NK-92 (cell line): ENCODE data around the gene KCNT1.

Experiments
- DNase-seq: peaks from one replicate; lab custom pipeline; 2025; ENCODE audit not compliant: unreplicated experiment; lab: John Stamatoyannopoulos, UW

KCNT1 gene

DNA sequence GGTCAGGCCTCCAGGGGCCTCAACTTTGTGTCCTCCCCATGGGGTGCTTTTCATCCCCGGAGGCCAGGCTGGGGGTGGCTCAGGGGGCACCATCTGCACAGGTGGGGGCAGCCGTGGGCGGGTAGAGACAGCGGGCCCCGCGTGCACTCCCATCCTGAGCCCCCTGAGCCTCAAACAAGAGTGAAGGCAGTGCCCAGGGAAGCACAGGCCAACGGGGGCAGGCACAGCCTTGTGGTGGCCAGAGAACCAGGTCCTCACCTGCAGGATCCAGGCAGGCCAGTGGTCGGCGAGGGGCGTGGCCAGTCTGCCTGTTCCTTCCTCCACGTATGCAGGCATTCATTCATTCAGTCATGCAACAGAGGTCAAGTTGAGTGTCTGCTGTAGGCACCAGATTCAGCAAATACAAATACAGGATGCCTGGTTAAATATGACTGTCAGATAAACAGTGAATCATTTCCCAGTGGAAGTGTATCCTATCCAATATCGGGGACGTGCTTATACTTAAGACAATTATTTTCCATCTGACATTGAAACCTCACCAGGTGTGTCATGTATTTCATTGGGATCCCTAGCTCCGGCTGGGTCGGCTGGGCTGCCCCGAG, 22.3 kb downstream of the KCNT1 start:
- DNase-seq, result no peak

DNA sequence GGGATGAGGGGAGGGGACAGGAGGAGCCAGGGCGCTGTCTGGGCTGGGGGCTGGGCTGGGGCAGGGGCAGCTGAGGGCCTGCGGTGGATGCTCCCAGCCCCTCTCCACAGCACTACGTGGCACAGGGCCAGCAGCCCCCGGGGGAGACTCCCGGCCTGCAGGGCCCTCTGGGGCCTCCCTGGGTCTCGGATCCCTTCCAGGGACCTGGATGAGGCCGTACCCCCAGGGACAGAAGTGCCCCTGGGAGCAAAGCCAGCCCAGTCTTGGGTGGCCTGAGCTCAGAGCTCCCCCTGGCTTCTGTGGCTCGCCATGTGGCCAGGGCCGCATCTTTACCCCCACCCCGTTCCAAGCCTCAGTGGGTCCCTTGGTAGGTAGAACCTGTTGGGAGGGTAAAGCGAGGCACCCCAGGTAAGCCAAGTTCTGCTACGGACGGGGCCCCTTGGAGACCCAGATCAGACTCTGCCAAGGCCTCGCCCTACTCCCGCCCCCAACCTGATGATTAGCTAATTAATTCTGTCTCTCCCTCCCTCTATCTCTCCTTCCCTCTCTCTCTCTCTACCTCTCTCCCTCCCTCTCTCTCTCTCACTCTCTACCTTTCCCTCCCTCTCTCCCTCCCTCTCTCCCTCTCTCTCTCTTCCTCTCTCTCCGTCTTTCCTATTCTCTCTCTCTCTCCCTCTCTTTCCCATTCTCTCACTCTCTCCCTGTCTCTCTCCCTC, 24.3 kb downstream of the KCNT1 start:
- no peak for DNase-seq

DNA sequence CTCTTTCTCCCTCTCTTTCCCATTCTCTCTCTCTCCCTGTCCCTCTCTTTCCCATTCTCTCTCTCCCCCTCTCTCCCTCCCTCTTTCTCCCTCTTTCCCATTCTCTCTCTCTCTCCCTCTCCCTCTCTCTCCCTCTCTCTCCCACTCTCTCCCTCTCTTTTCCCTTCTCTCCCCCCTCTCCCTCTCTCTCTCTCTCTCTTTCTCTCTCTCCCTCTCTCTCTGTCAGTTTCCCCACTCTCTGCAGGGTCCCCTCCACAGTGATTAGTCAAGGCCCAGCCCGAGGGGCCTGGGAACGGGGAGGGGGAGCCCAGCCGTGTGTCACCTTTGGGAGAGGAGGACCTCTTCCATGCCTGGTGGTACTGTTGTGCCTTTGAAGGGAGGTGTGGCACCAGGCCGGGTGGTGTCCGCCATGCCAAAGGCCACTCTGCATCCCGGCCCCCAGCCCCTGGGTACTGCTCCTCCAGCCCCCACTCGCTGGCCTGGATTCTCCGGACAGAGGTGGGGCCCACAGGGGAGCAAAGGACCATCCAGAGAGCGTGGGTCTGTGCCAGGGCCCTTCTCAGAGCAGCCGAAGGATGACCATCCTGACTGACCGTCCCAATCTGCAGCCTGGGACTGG, 25.4 kb downstream of the KCNT1 start:
- DNase-seq, result no peak

DNA sequence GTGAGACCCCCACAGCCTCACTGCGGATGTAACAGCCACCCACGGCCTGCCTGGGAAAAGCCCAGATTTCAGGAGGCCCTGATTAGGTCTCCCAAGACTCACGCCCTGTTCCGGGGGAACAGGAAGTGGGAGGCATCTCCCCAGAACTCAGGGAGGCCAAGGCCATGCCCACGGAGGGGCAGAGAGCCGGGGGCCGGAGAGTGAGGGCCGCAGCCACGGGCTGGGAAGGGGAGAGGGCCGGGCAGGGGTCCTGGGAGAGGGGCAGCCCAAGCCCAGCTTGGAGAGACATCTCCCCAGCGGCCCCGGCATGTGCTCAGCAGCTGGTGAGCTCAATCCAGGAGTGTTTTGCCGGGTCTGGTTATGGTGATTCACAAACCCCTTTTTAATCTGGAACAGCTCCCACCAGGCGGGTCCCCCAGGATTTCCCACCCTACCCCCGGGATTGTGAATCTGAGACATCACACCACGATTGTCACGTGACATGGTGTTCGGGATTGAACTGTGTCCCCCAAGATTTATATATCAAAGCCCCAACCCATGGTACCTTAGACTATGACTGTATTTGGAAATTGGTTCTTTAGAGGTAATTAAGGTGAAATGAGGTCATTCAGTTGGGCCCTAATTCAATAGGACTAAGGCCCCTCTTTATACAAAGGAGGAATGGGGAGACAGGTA, 26.6 kb downstream of the KCNT1 start:
- DNase-seq, result no peak

GRCh38 chr9:135729480-135729879, 27.5 kb downstream of the KCNT1 start:
- no peak for DNase-seq

DNA sequence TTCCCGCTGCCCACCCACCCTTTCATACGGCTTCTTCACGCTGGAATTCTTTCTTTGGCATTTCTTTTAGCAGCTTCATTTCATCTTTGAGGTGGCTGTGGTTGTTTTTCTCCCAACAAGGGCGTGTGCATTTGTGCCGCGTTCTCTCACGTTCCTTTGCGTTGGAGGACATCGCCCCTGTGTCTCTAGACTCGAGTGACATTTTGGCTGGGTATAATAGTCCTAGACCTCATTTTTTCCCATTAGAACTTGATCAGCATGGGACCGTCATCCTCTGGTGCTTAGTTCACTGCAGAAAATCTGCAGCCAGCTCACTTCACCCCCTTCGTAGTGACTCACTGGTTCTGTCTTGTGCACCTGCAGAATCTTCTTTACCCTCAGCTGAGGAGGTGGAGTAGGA, 29.5 kb downstream of the KCNT1 start:
- no peak for DNase-seq

- DNase-seq, result no peak
Observed at GRCh38 chr9:135732569-135733257, 30.7 kb downstream of the KCNT1 start.

DNA sequence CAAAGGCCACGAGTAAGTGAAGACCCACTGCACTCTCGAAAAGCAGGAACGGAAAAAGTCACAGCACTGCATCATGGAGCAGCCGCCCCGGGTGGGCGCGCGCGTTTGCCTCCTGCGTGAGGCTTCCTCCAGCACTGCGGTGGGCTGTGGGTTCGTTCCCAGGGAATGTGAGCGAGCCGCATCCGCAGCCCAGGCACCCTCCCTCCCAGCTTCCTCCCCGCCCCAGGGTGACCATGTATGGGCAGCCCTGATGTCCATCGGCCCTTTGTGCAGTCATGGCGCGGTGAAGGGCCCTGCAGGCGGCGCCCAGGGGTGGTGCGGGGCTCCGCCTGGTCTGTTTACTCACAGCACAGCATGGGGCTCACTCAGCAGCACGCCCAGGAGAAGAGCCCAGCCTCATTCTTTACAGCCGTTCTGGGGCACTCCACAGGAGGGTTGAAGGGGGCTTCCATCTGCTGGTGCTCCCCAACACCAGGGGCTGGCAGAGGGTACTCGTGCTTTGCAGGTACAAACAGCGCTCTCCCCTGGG, 32.7 kb downstream of the KCNT1 start:
- no peak for DNase-seq

GRCh38 chr9:135736272-135736978, 34.4 kb downstream of the KCNT1 start:
- no peak for DNase-seq

DNA sequence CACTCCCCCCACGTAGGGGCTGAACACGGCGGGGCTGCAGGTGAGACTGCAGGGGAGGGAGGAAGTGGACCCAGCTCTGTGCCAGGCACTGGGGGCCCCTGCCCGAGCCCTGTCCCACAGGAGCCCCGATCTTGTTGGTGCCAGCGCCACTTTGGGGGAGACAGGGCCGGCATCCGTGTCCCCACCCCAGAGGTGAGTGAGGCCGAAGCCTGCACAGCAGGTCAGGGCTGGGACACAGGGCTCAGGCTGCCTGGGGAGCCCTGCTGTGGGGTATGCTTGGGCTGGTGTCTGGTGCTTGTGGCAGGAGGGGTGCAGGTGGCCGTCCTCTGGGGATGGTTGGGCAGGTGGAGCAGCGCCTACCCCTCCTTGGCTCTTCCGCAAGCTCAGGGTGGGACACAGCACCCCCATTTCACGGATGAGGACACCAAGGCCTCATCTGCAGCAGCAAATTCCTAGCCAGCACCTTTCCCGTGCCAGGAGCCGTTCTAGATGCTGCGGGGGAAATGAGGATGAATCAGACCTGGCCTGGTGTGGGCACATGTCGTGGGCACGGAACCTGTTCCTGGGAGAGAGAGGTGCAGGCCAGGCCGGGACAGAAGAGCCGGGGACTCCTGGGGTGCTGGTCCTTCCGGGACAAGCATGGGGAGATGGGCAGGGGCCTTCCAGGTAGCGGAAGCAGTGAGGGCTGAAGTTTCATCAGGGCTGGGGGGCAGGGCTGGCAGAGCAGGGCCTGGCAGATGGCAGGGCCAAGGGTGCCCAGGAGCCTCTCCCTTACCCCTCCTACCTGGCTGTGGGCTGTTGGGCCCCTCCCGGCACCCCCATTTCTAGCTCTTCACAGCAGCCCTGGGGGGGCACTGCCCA, 35.2 kb downstream of the KCNT1 start:
- no peak for DNase-seq

- DNase-seq, result no peak
Observed at GRCh38 chr9:135737840-135738521, 36.0 kb downstream of the KCNT1 start.

- no peak for DNase-seq
Observed at GRCh38 chr9:135739271-135740220, 37.6 kb downstream of the KCNT1 start.

GRCh38 chr9:135741276-135742219, 39.6 kb downstream of the KCNT1 start:
- no peak for DNase-seq

DNA sequence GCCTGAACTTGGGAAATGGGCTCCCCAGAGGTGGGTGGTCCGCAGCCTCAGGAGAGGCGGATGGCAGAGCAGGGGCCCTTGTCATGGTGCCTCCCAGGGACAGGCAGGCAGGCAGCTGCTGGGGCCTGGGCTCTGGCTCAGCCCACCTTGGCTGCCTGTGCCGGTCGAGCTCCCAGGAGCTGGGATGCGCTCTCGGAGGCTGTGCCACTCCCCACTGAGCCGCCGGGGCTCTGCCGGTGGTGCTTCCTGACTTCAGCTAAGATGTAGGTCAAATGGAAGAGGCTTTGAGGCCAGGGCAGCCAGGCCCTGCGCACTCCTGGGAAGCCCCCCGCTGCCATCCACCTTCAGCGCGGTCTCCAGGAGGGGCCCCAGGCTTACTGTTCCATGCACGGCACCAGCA, 41.0 kb downstream of the KCNT1 start:
- DNase-seq, result no peak

GRCh38 chr9:135743546-135744332, 41.8 kb downstream of the KCNT1 start:
- DNase-seq, result no peak
